ENCODE data around the gene CHRNB1.

GRCh38 chr17:7437950-7438614, 6.8 kb upstream of the CHRNB1 start:
- no peak for TF ChIP-seq CTCF (IDR thresholded peaks at IDR 0.05 in 8 of 11, conservative IDR thresholded peaks at IDR 0.05 in 3 of 11)
- TF ChIP-seq POLR2AphosphoS5 (IDR thresholded peaks at IDR 0.05) = peak; percentile 41 to 82 (median 74)
- no peak for TF ChIP-seq POLR2A (IDR thresholded peaks at IDR 0.05)

Measured in spleen (tissue), 7 donors.